ENCODE measurements around the gene TAF3.

DNA sequence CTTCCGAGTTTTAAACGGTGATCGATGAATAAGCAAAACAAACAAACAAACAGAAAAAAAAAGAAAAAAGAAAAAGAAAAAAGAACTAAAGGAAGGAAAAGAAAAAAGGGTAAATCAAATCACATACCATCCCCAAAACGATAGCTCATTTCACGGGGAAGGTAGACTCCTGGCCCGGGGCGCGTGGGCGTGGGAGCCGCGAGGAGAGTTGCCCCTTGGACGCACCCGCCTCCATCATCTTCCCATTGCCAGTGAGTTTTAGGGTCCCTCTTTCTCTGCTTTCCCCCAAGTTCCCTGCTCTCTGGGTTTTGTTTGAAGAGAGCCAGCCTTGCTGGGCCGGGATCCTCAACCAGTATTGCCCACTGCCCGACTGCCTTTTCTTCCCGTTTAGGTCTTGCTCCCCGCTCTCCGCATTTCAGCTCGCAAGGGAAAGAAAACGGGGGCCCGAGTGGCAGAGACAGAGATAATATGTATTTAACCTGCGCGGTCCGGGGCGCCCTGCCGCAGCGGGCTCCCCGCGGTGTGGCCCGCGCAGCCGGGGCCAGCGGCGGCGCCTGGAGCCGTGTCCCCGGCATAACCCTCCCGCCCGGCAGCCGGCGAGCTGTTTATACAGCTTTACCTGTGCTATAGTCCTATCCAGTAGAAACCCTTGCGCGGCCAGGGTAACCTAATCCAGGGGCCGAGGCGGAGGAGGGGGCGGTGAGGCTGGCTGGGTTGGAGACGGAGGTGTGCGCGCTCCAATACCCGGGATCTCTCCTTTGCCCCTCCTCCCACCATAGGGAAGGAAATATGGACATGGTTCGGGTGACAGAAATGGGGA, 230.9 kb downstream of the TAF3 start:
- TF ChIP-seq, protein P1, sequence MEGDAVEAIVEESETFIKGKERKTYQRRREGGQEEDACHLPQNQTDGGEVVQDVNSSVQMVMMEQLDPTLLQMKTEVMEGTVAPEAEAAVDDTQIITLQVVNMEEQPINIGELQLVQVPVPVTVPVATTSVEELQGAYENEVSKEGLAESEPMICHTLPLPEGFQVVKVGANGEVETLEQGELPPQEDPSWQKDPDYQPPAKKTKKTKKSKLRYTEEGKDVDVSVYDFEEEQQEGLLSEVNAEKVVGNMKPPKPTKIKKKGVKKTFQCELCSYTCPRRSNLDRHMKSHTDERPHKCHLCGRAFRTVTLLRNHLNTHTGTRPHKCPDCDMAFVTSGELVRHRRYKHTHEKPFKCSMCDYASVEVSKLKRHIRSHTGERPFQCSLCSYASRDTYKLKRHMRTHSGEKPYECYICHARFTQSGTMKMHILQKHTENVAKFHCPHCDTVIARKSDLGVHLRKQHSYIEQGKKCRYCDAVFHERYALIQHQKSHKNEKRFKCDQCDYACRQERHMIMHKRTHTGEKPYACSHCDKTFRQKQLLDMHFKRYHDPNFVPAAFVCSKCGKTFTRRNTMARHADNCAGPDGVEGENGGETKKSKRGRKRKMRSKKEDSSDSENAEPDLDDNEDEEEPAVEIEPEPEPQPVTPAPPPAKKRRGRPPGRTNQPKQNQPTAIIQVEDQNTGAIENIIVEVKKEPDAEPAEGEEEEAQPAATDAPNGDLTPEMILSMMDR (IDR thresholded peaks at IDR 0.05; ENCODE audit: poor library complexity): no peak
- TF ChIP-seq EZH2 (IDR thresholded peaks at IDR 0.05; ENCODE audit: borderline replicate concordance): peak; percentile 85
- peak; percentile 87 for TF ChIP-seq EZH2phosphoT487 (IDR thresholded peaks at IDR 0.05; ENCODE audit: low read depth, severe bottlenecking, unreplicated experiment)

Measured in hepatocyte (in vitro differentiated cells).